Transverse colon (tissue), 3 donors: ENCODE results near the gene TCF7.

Experiments used
- POLR2A ChIP-seq: fragments of 450-650 bp; IDR thresholded peaks from one replicate; pipeline ENCODE4 v1.6.1; 2016; ENCODE audit warnings: antibody characterized with exemption, mild to moderate bottlenecking, moderate library complexity
- TF ChIP-seq, protein P1 (sequence below), 5 experiments: fragments of 200-600 bp in 3 of 5; fragments of 450-650 bp in 2 of 5; sonication (generic) in 3 of 5; IDR thresholded peaks; 1 replicate in 2 of 5; 2 replicates in 3 of 5; pipeline ENCODE4 v1.5.1; 2016 to 2017; ENCODE audit warnings: antibody characterized with exemption in 5 of 5, inconsistent platforms in 3 of 5, mild to moderate bottlenecking in 2 of 5, moderate library complexity in 1 of 5

DNA sequence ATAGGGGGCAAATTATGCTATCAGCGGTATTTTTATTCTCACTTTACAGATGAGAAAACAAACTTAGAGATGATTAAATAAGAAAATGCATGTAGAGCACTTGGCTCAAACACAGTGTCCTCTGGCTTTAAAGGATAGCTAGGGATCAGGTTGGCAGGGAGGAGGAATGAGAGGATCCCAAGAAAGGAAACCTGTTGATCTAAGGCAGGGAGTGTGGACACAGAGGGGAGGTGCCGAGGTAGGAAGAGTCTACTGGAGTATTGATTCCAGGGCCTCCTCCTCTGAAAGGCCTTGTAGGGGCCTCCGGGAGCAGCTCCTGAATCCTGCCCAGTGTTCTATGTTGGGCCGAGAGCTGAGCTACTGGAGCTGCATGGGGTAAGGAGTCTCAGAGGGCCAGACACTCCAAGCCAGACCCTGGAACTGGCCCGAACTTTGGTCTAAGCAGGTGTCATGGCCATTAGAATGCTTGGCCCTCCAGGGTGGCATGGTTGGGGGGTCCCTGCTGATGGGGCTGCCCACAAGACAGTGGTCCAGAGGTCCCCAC lies 30.4 kb upstream of the TCF7 start:
- no peak for TF ChIP-seq POLR2A
- TF ChIP-seq, protein P1, sequence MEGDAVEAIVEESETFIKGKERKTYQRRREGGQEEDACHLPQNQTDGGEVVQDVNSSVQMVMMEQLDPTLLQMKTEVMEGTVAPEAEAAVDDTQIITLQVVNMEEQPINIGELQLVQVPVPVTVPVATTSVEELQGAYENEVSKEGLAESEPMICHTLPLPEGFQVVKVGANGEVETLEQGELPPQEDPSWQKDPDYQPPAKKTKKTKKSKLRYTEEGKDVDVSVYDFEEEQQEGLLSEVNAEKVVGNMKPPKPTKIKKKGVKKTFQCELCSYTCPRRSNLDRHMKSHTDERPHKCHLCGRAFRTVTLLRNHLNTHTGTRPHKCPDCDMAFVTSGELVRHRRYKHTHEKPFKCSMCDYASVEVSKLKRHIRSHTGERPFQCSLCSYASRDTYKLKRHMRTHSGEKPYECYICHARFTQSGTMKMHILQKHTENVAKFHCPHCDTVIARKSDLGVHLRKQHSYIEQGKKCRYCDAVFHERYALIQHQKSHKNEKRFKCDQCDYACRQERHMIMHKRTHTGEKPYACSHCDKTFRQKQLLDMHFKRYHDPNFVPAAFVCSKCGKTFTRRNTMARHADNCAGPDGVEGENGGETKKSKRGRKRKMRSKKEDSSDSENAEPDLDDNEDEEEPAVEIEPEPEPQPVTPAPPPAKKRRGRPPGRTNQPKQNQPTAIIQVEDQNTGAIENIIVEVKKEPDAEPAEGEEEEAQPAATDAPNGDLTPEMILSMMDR (IDR thresholded peaks at IDR 0.05), result no peak
